ENCODE measurements around the gene BEND7. TPM values are rescaled to one million over a fixed set of nuclear protein-coding genes. Genes with fewer than 3 reads are reported as not detected.
"Not testable (repeated sequence)": the region's sequence is repeated elsewhere in the genome, so short reads cannot be mapped to it uniquely, and the experiment has no call there.

BEND7 gene
- total RNA-seq, 1 donor from 2014 or later = 21.1 TPM

GRCh38 chr10:13542533-13542932 is 13.7 kb upstream of the BEND7 start:
- Histone ChIP-seq H3K27ac (ENCODE audit: low read depth, low read length) (no peak overlapping the region), H3K79me2 (ENCODE audit: insufficient read depth, low read length) (no peaks in the 10 kb centered on the region), H3K9me3 (ENCODE audit: insufficient read depth, low read depth, low read length) (no peaks in the 10 kb centered on the region), H3K9ac (ENCODE audit: low read length) (no peak overlapping the region), H3K27me3 (ENCODE audit: insufficient read depth, low read length) (peaks cover 30% of the 10 kb centered on the region), H4K20me1 (ENCODE audit: insufficient read depth, low read length) (no peaks in the 10 kb centered on the region), H3K4me2 (ENCODE audit: low read length) (no peak overlapping the region), H3K36me3 (ENCODE audit: insufficient read depth, low read length) (no peaks in the 10 kb centered on the region), H2AFZ (ENCODE audit: low read depth, low read length) (no peak overlapping the region), H3K4me3 (ENCODE audit: insufficient read depth, low read depth, low read length) (no peak overlapping the region), H3K4me1 (ENCODE audit: insufficient read depth, low read length) (no peaks in the 10 kb centered on the region)
- Mint-ChIP-seq H3K27ac (ENCODE audit: unreplicated experiment) (no peak overlapping the region), H3K9me3 (ENCODE audit: unreplicated experiment) (no peaks in the 10 kb centered on the region), H3K27me3 (ENCODE audit: low read depth, unreplicated experiment) (peaks cover 24% of the 10 kb centered on the region), H3K4me1 (ENCODE audit: low read depth, unreplicated experiment) (no peaks in the 10 kb centered on the region), H3K4me3 (ENCODE audit: unreplicated experiment) (no peak overlapping the region), H3K36me3 (ENCODE audit: low read depth, unreplicated experiment) (no peaks in the 10 kb centered on the region)
- FAIRE-seq = no peak
- DNase-seq (ENCODE audit: low read depth) = no peak
- TF ChIP-seq EZH2 (IDR thresholded peaks at IDR 0.05; ENCODE audit: insufficient read depth, low read length) (no peak), CTCF (IDR thresholded peaks at IDR 0.05; ENCODE audit: insufficient read depth, low read depth, low read length) (no peak)

- FAIRE-seq; H3K27me3 Mint-ChIP-seq (ENCODE audit: low read depth, unreplicated experiment); H2AFZ ChIP-seq (ENCODE audit: low read depth, low read length); H3K9me3 Mint-ChIP-seq (ENCODE audit: unreplicated experiment); H4K20me1 ChIP-seq (ENCODE audit: insufficient read depth, low read length); H3K4me3 Mint-ChIP-seq (ENCODE audit: unreplicated experiment); H3K27ac ChIP-seq (ENCODE audit: low read depth, low read length); H3K36me3 Mint-ChIP-seq (ENCODE audit: low read depth, unreplicated experiment); H3K4me3 ChIP-seq (ENCODE audit: insufficient read depth, low read depth, low read length); H3K4me2 ChIP-seq (ENCODE audit: low read length); H3K4me1 Mint-ChIP-seq (ENCODE audit: low read depth, unreplicated experiment); H3K27ac Mint-ChIP-seq (ENCODE audit: unreplicated experiment); H3K36me3 ChIP-seq (ENCODE audit: insufficient read depth, low read length); DNase-seq (ENCODE audit: low read depth); H3K79me2 ChIP-seq (ENCODE audit: insufficient read depth, low read length); H3K9ac ChIP-seq (ENCODE audit: low read length); H3K9me3 ChIP-seq (ENCODE audit: insufficient read depth, low read depth, low read length); H3K4me1 ChIP-seq (ENCODE audit: insufficient read depth, low read length): not testable (repeated sequence)
- peaks cover 25% of the 10 kb centered on the region for H3K27me3 ChIP-seq (ENCODE audit: insufficient read depth, low read length)
These were observed 9.2 kb upstream of the BEND7 start for GRCh38 chr10:13537985-13538384.

- no peak overlapping the region for H3K27ac ChIP-seq (ENCODE audit: low read depth, low read length)
- Mint-ChIP-seq H3K4me1 (ENCODE audit: low read depth, unreplicated experiment) (no peaks in the 10 kb centered on the region), H3K27ac (ENCODE audit: unreplicated experiment) (no peak overlapping the region), H3K27me3 (ENCODE audit: low read depth, unreplicated experiment) (peaks cover 7% of the 10 kb centered on the region), H3K4me3 (ENCODE audit: unreplicated experiment) (no peak overlapping the region), H3K9me3 (ENCODE audit: unreplicated experiment) (no peaks in the 10 kb centered on the region), H3K36me3 (ENCODE audit: low read depth, unreplicated experiment) (no peaks in the 10 kb centered on the region)
- peak overlapping the region; percentile 62 for H2AFZ ChIP-seq (ENCODE audit: low read depth, low read length)
- H3K9me3 ChIP-seq (ENCODE audit: insufficient read depth, low read depth, low read length) = peaks cover 3% of the 10 kb centered on the region
- H3K9ac ChIP-seq (ENCODE audit: low read length) = no peak overlapping the region
- no peak overlapping the region for H3K4me3 ChIP-seq (ENCODE audit: insufficient read depth, low read depth, low read length)
- no peaks in the 10 kb centered on the region for H3K79me2 ChIP-seq (ENCODE audit: insufficient read depth, low read length)
- no peaks in the 10 kb centered on the region for H3K4me1 ChIP-seq (ENCODE audit: insufficient read depth, low read length)
- DNase-seq (ENCODE audit: low read depth) (peak; percentile 18), FAIRE-seq (no peak)
- TF ChIP-seq EZH2 (IDR thresholded peaks at IDR 0.05; ENCODE audit: insufficient read depth, low read length) (no peak), CTCF (IDR thresholded peaks at IDR 0.05; ENCODE audit: insufficient read depth, low read depth, low read length) (peak; percentile 47)
- H4K20me1 ChIP-seq (ENCODE audit: insufficient read depth, low read length) = no peaks in the 10 kb centered on the region
- no peak overlapping the region for H3K4me2 ChIP-seq (ENCODE audit: low read length)
- no peaks in the 10 kb centered on the region for H3K36me3 ChIP-seq (ENCODE audit: insufficient read depth, low read length)
- peaks cover 22% of the 10 kb centered on the region for H3K27me3 ChIP-seq (ENCODE audit: insufficient read depth, low read length)
These were observed 8.0 kb upstream of the BEND7 start for GRCh38 chr10:13536674-13537366.

All from astrocyte (in vitro differentiated cells and primary cell).